SK-N-SH treated with all-trans-retinoic acid at 6 μM for 48 hours (cell line): ENCODE data around the gene KDM6B.

Experiments used
- ATAC-seq: fragments of 200-7000 bp; cut with Tn5 transposase; 3 replicates; pipeline ENCODE4 v1.9.1; 2020; ENCODE audit warnings: mild to moderate bottlenecking, moderate library complexity
- ARNTL ChIP-seq: fragments of 450-650 bp; formaldehyde crosslinking; IDR thresholded peaks from 2 replicates; pipeline ENCODE4 v1.5.0; 2020; ENCODE audit warnings: low read depth, mild to moderate bottlenecking, moderate library complexity, borderline replicate concordance
- BACH2 ChIP-seq: fragments of 250-450 bp; sonication (Bioruptor Pico); IDR thresholded peaks from 2 replicates; pipeline ENCODE4 v1.9.0; 2021; ENCODE audit warnings: mild to moderate bottlenecking, borderline replicate concordance
- CSDC2 ChIP-seq: fragments of 250-450 bp; sonication (Bioruptor Pico); IDR thresholded peaks from 2 replicates; pipeline ENCODE4 v1.5.0; 2020; ENCODE audit warnings: mild to moderate bottlenecking, moderate library complexity
- CSRNP3 ChIP-seq: fragments of 250-450 bp; sonication (Bioruptor Pico); IDR thresholded peaks from 2 replicates; pipeline ENCODE4 v1.5.1; 2021; ENCODE audit warnings: mild to moderate bottlenecking, moderate library complexity
- ESRRG ChIP-seq: fragments of 250-450 bp; sonication (Bioruptor Pico); IDR thresholded peaks from 2 replicates; pipeline ENCODE4 v1.6.1; 2021; ENCODE audit warnings: mild to moderate bottlenecking
- GLIS3 ChIP-seq: fragments of 250-450 bp; sonication (Bioruptor Pico); IDR thresholded peaks from 2 replicates; pipeline ENCODE4 v1.5.0; 2020; ENCODE audit warnings: mild to moderate bottlenecking, moderate library complexity
- ISL1 ChIP-seq: fragments of 250-450 bp; sonication (Bioruptor Pico); IDR thresholded peaks from 2 replicates; pipeline ENCODE4 v2.1.2; 2022; ENCODE audit warnings: mild to moderate bottlenecking, moderate library complexity
- OSR1 ChIP-seq: fragments of 250-450 bp; sonication (Bioruptor Pico); IDR thresholded peaks from 2 replicates; pipeline ENCODE4 v1.8.0; 2022; ENCODE audit warnings: moderate library complexity, mild to moderate bottlenecking, inconsistent platforms
- PPARA ChIP-seq: fragments of 250-450 bp; sonication (Bioruptor Pico); IDR thresholded peaks from 2 replicates; pipeline ENCODE4 v1.5.0; 2020; ENCODE audit warnings: mild to moderate bottlenecking, borderline replicate concordance
- RARB ChIP-seq: fragments of 250-450 bp; sonication (Bioruptor Pico); IDR thresholded peaks from 2 replicates; pipeline ENCODE4 v1.8.0; 2021; ENCODE audit warnings: mild to moderate bottlenecking, moderate library complexity
- SNAI2 ChIP-seq: fragments of 250-450 bp; sonication (Bioruptor Pico); IDR thresholded peaks from 2 replicates; pipeline ENCODE4 v1.5.0; 2020; ENCODE audit warnings: mild to moderate bottlenecking, moderate library complexity
- TCF4 ChIP-seq: fragments of 250-450 bp; sonication (Bioruptor Pico); IDR thresholded peaks from 2 replicates; pipeline ENCODE4 v1.8.0; 2021; ENCODE audit warnings: mild to moderate bottlenecking, moderate library complexity, borderline replicate concordance
- ZC3H10 ChIP-seq: fragments of 250-450 bp; sonication (Bioruptor Pico); IDR thresholded peaks from 2 replicates; pipeline ENCODE4 v1.5.1; 2021; ENCODE audit warnings: mild to moderate bottlenecking, moderate library complexity
- ZFP3 ChIP-seq: fragments of 250-450 bp; sonication (Bioruptor Pico); IDR thresholded peaks from 2 replicates; pipeline ENCODE4 v1.5.0; 2020; ENCODE audit warnings: mild to moderate bottlenecking, moderate library complexity
- ZFP30 ChIP-seq: fragments of 450-650 bp; formaldehyde crosslinking; IDR thresholded peaks from 2 replicates; pipeline ENCODE4 v1.5.0; 2022; ENCODE audit warnings: mild to moderate bottlenecking, moderate library complexity
- ZNF565 ChIP-seq: fragments of 450-650 bp; formaldehyde crosslinking; conservative IDR thresholded peaks from 2 replicates; pipeline ENCODE4 v1.5.0; 2020; ENCODE audit warnings: low read depth, mild to moderate bottlenecking, moderate library complexity
- ZNF70 ChIP-seq: fragments of 450-650 bp; formaldehyde crosslinking; IDR thresholded peaks from 2 replicates; pipeline ENCODE4 v1.5.0; 2020; ENCODE audit warnings: mild to moderate bottlenecking, moderate library complexity
- ZNF8 ChIP-seq: fragments of 450-650 bp; formaldehyde crosslinking; IDR thresholded peaks from 2 replicates; pipeline ENCODE4 v1.5.0; 2020; ENCODE audit warnings: mild to moderate bottlenecking, moderate library complexity
- TF ChIP-seq, protein P1 (sequence below): fragments of 250-450 bp; sonication (Bioruptor Pico); IDR thresholded peaks from 2 replicates; pipeline ENCODE4 v1.8.0; 2020; ENCODE audit warnings: mild to moderate bottlenecking, moderate library complexity, borderline replicate concordance
- TF ChIP-seq, protein P2 (sequence below): fragments of 250-450 bp; sonication (Bioruptor Pico); IDR thresholded peaks from 2 replicates; pipeline ENCODE4 v1.5.0; 2020; ENCODE audit warnings: mild to moderate bottlenecking, moderate library complexity

KDM6B gene

GRCh38 chr17:7789131-7789530 is 44.9 kb upstream of the KDM6B start:
- TF ChIP-seq TCF4 (no peak), ZC3H10 (CRISPR knock-in tag) (no peak), BACH2 (CRISPR knock-in tag) (no peak), SNAI2 (no peak), PPARA (CRISPR knock-in tag) (no peak), ARNTL (CRISPR knock-in tag) (no peak), OSR1 (CRISPR knock-in tag) (no peak), ZNF70 (CRISPR knock-in tag) (no peak)
- ATAC-seq = no peak

DNA sequence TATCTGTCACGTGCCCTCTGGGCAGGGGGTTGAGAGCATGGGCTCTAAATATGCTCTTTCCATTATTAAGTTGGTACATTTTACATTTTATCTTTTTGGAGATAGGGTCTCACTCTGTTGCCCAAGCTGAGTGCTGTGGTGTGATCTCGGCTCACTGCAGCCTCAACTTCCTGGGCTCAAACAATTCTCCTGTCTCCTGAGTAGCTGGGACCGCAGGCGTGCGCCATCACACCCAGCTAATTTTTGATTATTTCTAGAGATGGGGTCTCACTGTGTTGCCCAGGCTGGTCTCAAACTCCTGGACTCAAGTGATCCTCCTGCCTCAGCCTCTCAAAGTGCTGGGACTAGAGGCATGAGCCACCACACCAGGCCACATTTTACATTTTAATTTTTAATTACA is 43.9 kb upstream of the KDM6B start:
- no peak for ATAC-seq
- TF ChIP-seq, protein P1, sequence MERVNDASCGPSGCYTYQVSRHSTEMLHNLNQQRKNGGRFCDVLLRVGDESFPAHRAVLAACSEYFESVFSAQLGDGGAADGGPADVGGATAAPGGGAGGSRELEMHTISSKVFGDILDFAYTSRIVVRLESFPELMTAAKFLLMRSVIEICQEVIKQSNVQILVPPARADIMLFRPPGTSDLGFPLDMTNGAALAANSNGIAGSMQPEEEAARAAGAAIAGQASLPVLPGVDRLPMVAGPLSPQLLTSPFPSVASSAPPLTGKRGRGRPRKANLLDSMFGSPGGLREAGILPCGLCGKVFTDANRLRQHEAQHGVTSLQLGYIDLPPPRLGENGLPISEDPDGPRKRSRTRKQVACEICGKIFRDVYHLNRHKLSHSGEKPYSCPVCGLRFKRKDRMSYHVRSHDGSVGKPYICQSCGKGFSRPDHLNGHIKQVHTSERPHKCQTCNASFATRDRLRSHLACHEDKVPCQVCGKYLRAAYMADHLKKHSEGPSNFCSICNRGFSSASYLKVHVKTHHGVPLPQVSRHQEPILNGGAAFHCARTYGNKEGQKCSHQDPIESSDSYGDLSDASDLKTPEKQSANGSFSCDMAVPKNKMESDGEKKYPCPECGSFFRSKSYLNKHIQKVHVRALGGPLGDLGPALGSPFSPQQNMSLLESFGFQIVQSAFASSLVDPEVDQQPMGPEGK (CRISPR knock-in tag) = no peak
- no peak for TF ChIP-seq ZFP30
- no peak for TF ChIP-seq ESRRG (CRISPR knock-in tag)
- no peak for TF ChIP-seq CSRNP3 (CRISPR knock-in tag)
- TF ChIP-seq BACH2 (CRISPR knock-in tag) = no peak
- no peak for TF ChIP-seq SNAI2
- TF ChIP-seq ZNF565 (CRISPR knock-in tag) = no peak
- TF ChIP-seq PPARA (CRISPR knock-in tag) = no peak
- TF ChIP-seq RARB (CRISPR knock-in tag) = no peak
- no peak for TF ChIP-seq ZNF70 (CRISPR knock-in tag)

GRCh38 chr17:7792611-7793010 is 41.4 kb upstream of the KDM6B start:
- ATAC-seq = no peak
- TF ChIP-seq TCF4 (no peak), ISL1 (no peak), ZFP30 (no peak), ZNF8 (CRISPR knock-in tag) (no peak), GLIS3 (no peak), ESRRG (CRISPR knock-in tag) (no peak), CSDC2 (CRISPR knock-in tag) (no peak), ZNF565 (CRISPR knock-in tag) (no peak), CSRNP3 (CRISPR knock-in tag) (no peak)
- TF ChIP-seq, protein P2, sequence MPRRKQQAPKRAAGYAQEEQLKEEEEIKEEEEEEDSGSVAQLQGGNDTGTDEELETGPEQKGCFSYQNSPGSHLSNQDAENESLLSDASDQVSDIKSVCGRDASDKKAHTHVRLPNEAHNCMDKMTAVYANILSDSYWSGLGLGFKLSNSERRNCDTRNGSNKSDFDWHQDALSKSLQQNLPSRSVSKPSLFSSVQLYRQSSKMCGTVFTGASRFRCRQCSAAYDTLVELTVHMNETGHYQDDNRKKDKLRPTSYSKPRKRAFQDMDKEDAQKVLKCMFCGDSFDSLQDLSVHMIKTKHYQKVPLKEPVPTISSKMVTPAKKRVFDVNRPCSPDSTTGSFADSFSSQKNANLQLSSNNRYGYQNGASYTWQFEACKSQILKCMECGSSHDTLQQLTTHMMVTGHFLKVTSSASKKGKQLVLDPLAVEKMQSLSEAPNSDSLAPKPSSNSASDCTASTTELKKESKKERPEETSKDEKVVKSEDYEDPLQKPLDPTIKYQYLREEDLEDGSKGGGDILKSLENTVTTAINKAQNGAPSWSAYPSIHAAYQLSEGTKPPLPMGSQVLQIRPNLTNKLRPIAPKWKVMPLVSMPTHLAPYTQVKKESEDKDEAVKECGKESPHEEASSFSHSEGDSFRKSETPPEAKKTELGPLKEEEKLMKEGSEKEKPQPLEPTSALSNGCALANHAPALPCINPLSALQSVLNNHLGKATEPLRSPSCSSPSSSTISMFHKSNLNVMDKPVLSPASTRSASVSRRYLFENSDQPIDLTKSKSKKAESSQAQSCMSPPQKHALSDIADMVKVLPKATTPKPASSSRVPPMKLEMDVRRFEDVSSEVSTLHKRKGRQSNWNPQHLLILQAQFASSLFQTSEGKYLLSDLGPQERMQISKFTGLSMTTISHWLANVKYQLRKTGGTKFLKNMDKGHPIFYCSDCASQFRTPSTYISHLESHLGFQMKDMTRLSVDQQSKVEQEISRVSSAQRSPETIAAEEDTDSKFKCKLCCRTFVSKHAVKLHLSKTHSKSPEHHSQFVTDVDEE (CRISPR knock-in tag) = no peak

DNA sequence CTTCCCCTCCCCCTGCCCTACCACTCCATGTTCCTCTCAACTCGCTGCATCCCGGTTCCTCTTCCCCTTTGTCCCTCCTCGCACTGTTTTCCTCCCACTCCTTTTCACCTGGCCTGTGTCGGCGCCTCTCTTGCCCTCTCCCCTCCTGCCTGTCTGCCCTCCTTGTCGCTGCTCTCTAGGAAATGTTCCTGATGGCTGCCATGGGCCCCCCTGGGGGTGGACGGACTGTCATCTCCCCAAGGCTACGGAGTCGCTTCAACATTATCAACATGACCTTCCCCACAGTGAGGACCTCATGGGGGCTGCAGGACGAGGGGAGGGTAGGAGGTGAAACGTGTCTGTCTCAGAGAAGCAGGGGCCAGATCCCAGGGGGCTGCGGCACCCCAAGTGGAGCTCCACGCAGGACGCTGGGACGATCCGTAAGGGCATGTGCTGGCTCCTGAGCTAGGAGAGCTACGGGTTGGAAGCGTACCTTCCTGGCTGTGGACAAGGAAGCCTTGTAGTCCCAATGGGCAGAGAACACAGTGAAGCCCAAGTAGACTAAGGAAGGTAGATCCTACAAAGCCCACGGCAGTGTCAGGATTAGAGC is 39.8 kb upstream of the KDM6B start:
- TF ChIP-seq ISL1 = no peak
- TF ChIP-seq PPARA (CRISPR knock-in tag) = no peak
- TF ChIP-seq, protein P1 (CRISPR knock-in tag) = no peak
- no peak for TF ChIP-seq ZFP3 (CRISPR knock-in tag)
- no peak for TF ChIP-seq ZC3H10 (CRISPR knock-in tag)
- TF ChIP-seq CSRNP3 (CRISPR knock-in tag) = no peak
- no peak for TF ChIP-seq CSDC2 (CRISPR knock-in tag)
- TF ChIP-seq GLIS3 = no peak

More for the DNA sequence above, 39.8 kb upstream of the KDM6B start:
- ATAC-seq = no peak
